Right atrium auricular region (tissue), 2 donors: ENCODE results near the gene MRPL53. TPM values are rescaled to one million over a fixed set of nuclear protein-coding genes. Genes with fewer than 3 reads are reported as not detected.
A peak's percentile ranks its signal among the peaks of the same experiment; 100 is the strongest.

Experiments used
- DNase-seq: peaks from one replicate; pipeline ENCODE4 v3.0.0-alpha.2; 2019; ENCODE audit warnings: low spot score
- H3K27ac ChIP-seq, 2 donors: fragments of 200-600 bp; sonication (generic); 1 replicate in 1 of 2; 2 replicates in 1 of 2; pipeline ENCODE4 v1.5.1; 2016 to 2019
- H3K27me3 ChIP-seq, 2 donors: fragments of 200-600 bp; sonication (generic); one replicate each; pipeline versions ENCODE4 v1.5.1 to v1.6.0; 2017 to 2019
- H3K36me3 ChIP-seq: fragments of 200-600 bp; sonication (generic); one replicate; pipeline ENCODE4 v1.5.1; 2016
- H3K4me1 ChIP-seq, 2 donors: fragments of 200-600 bp; sonication (generic); one replicate each; pipeline versions ENCODE4 v1.5.1 to v1.6.0; 2017 to 2019
- H3K4me3 ChIP-seq, 2 donors: fragments of 200-600 bp; sonication (generic); 1 replicate in 1 of 2; 2 replicates in 1 of 2; pipeline ENCODE4 v1.5.1; 2017 to 2019; ENCODE audit warnings: mild to moderate bottlenecking in 1 of 2, moderate library complexity in 1 of 2
- H3K9me3 ChIP-seq, 2 donors: fragments of 200-600 bp; sonication (generic); one replicate each; pipeline ENCODE4 v1.5.1; 2019
- CTCF ChIP-seq, 2 donors: fragments of 200-600 bp; sonication (generic); IDR thresholded peaks; one replicate each; pipeline ENCODE4 v1.5.1; 2019; ENCODE audit warnings: antibody characterized with exemption in 2 of 2
- total RNA-seq, 2 donors: library from RNA; depleted of rRNA; stranded (reverse); fragments of >200 nt; gene quantifications; one replicate each; pipeline ENCODE4 v1.1.0, GENCODE V29; 2016

The MRPL53 gene
- total RNA-seq, 2 donors from 2014 or later = 19.8 to 81.4 TPM

GRCh38 chr2:74457129-74457548 lies 15.3 kb downstream of the MRPL53 start:
- Histone ChIP-seq H3K4me1 (peaks cover 0 to 41% of the 10 kb centered on the region in 2 donors), H3K27me3 (no peaks in the 10 kb centered on the region), H3K36me3 (peaks cover 11% of the 10 kb centered on the region), H3K4me3 (peak overlapping the region; percentile 55 to 78), H3K27ac (peak overlapping the region; percentile 94 to 97), H3K9me3 (no peaks in the 10 kb centered on the region)
- DNase-seq = no peak
- TF ChIP-seq CTCF (IDR thresholded peaks at IDR 0.05) = no peak

GRCh38 chr2:74454654-74455511 lies 17.6 kb downstream of the MRPL53 start, which contains the start of gene INO80B:
Gene INO80B, plus strand, starts transcription at chr2:74455087. Its CDS starts 30 bp downstream, at chr2:74455117.
- H3K4me3 ChIP-seq = peak within 1 kb of the TSS; percentile 55 to 70
- H3K4me1 ChIP-seq = peaks cover 0 to 41% of the 10 kb centered on the region in 2 donors
- no peaks in the 10 kb centered on the region for H3K9me3 ChIP-seq
- no peaks in the 10 kb centered on the region for H3K27me3 ChIP-seq
- no peak for TF ChIP-seq CTCF (IDR thresholded peaks at IDR 0.05)
- DNase-seq = peak; percentile 98
- H3K36me3 ChIP-seq = no peaks in the 10 kb centered on the region
- peak within 1 kb of the TSS; percentile 52 to 72 for H3K27ac ChIP-seq

GRCh38 chr2:74450570-74451190 lies 21.8 kb downstream of the MRPL53 start:
- Histone ChIP-seq H3K9me3 (no peaks in the 10 kb centered on the region), H3K27ac (no peak overlapping the region), H3K36me3 (no peaks in the 10 kb centered on the region), H3K4me3 (no peak overlapping the region), H3K27me3 (no peaks in the 10 kb centered on the region), H3K4me1 (peaks cover 0 to 11% of the 10 kb centered on the region in 2 donors)
- no peak for TF ChIP-seq CTCF (IDR thresholded peaks at IDR 0.05)
- DNase-seq = no peak

GRCh38 chr2:74448771-74449170 lies 23.7 kb downstream of the MRPL53 start:
- H3K4me1 ChIP-seq = no peaks in the 10 kb centered on the region
- H3K9me3 ChIP-seq = no peaks in the 10 kb centered on the region
- TF ChIP-seq CTCF (IDR thresholded peaks at IDR 0.05) = no peak
- no peak for DNase-seq
- no peak overlapping the region for H3K27ac ChIP-seq
- H3K27me3 ChIP-seq = no peaks in the 10 kb centered on the region
- no peaks in the 10 kb centered on the region for H3K36me3 ChIP-seq
- no peak overlapping the region for H3K4me3 ChIP-seq

GRCh38 chr2:74447230-74447999 lies 25.1 kb downstream of the MRPL53 start:
- Histone ChIP-seq H3K36me3 (no peaks in the 10 kb centered on the region), H3K27me3 (no peaks in the 10 kb centered on the region), H3K4me1 (peaks cover 0 to under 1% of the 10 kb centered on the region in 2 donors), H3K9me3 (no peaks in the 10 kb centered on the region), H3K27ac (no peak overlapping the region), H3K4me3 (no peak overlapping the region)
- TF ChIP-seq CTCF (IDR thresholded peaks at IDR 0.05) = no peak
- DNase-seq = no peak
